CD14-positive monocyte (primary cell): Measurements from ENCODE around the gene LRRC3. TPM values are rescaled to one million over a fixed set of nuclear protein-coding genes. Genes with fewer than 3 reads are reported as not detected.

Experiments used
- DNase-seq, 3 donors: peaks; one replicate each; pipeline ENCODE4 v3.0.0-alpha.2; 2011 to 2022
- H2AFZ ChIP-seq: 2 replicates; pipeline ENCODE4 v1.6.0; 2012; ENCODE audit warnings: mild to moderate bottlenecking, low read depth, low read length, inconsistent platforms; ENCODE audit not compliant: insufficient read depth, poor library complexity, severe bottlenecking
- H3K27ac ChIP-seq, 2 donors: 1 replicate in 1 of 2; 2 replicates in 1 of 2; pipeline ENCODE4 v1.5.1; 2012 to 2013; ENCODE audit warnings: low read length in 2 of 2, control low read depth in 1 of 2, inconsistent platforms in 1 of 2, low read depth in 1 of 2, mild to moderate bottlenecking in 1 of 2
- H3K27me3 ChIP-seq, 2 donors: one replicate each; pipeline versions ENCODE4 v1.6.0 to v1.6.1; 2011 to 2013; ENCODE audit warnings: low read length in 2 of 2; ENCODE audit not compliant: control insufficient read depth in 2 of 2, insufficient read depth in 2 of 2
- H3K36me3 ChIP-seq, 2 donors: replicated peaks in 1 of 2; 1 replicate in 1 of 2; 2 replicates in 1 of 2; pipeline versions ENCODE4 v1.5.1 to v1.6.1; 2012 to 2013; ENCODE audit warnings: low read length in 2 of 2, control low read depth in 1 of 2, inconsistent platforms in 1 of 2, mild to moderate bottlenecking in 1 of 2; ENCODE audit not compliant: insufficient read depth in 2 of 2, control insufficient read depth in 1 of 2
- H3K4me1 ChIP-seq, 2 donors: 1 replicate in 1 of 2; 2 replicates in 1 of 2; pipeline versions ENCODE4 v1.5.1 to v1.6.1; 2012 to 2013; ENCODE audit warnings: low read length in 2 of 2, control low read depth in 1 of 2, inconsistent platforms in 1 of 2, mild to moderate bottlenecking in 1 of 2, moderate library complexity in 1 of 2; ENCODE audit not compliant: insufficient read depth in 2 of 2, control insufficient read depth in 1 of 2
- H3K4me2 ChIP-seq: replicated peaks from 2 replicates; pipeline ENCODE3; 2012; ENCODE audit warnings: low read length, moderate library complexity, mild to moderate bottlenecking; ENCODE audit not compliant: poor library complexity, severe bottlenecking; ENCODE audit errors: extremely low read depth
- H3K4me3 ChIP-seq, 3 experiments: fragments of 200-600 bp in 1 of 3; sonication (generic) in 1 of 3; replicated peaks in 1 of 3; 1 replicate in 2 of 3; 2 replicates in 1 of 3; pipeline ENCODE4 v1.5.1; 2011 to 2013; ENCODE audit warnings: low read length in 3 of 3, mild to moderate bottlenecking in 3 of 3, control low read depth in 2 of 3, low read depth in 2 of 3, inconsistent platforms in 1 of 3, moderate library complexity in 1 of 3
- H3K79me2 ChIP-seq: 2 replicates; pipeline ENCODE4 v1.6.0; 2012; ENCODE audit warnings: mild to moderate bottlenecking, control low read depth, inconsistent platforms, low read length, moderate library complexity; ENCODE audit not compliant: insufficient read depth
- H3K9ac ChIP-seq: 2 replicates; pipeline ENCODE4 v1.6.0; 2017; ENCODE audit warnings: low read length, mild to moderate bottlenecking; ENCODE audit not compliant: insufficient read depth, poor library complexity, severe bottlenecking
- H3K9me3 ChIP-seq, 2 donors: replicated peaks in 1 of 2; 1 replicate in 1 of 2; 2 replicates in 1 of 2; pipeline versions ENCODE4 v1.5.1 to v1.6.1; 2012 to 2013; ENCODE audit warnings: low read length in 2 of 2, control low read depth in 1 of 2; ENCODE audit not compliant: control insufficient read depth in 1 of 2, insufficient read depth in 1 of 2
- H4K20me1 ChIP-seq: 2 replicates; pipeline ENCODE4 v1.6.0; 2012; ENCODE audit warnings: mild to moderate bottlenecking, low read length, control low read depth, moderate library complexity; ENCODE audit not compliant: insufficient read depth
- H3K27ac Mint-ChIP-seq, 7 donors: one replicate each; pipeline ENCODE4 v1.8.0; 2020; ENCODE audit warnings: mild to moderate bottlenecking in 7 of 7, mixed read lengths in 7 of 7, moderate library complexity in 6 of 7, inconsistent platforms in 2 of 7
- H3K27me3 Mint-ChIP-seq, 3 donors: one replicate each; pipeline ENCODE4 v1.8.0; 2021 to 2022; ENCODE audit warnings: low read depth in 3 of 3, mild to moderate bottlenecking in 3 of 3, mixed read lengths in 3 of 3, moderate library complexity in 3 of 3, inconsistent platforms in 1 of 3
- H3K36me3 Mint-ChIP-seq, 2 donors: one replicate each; pipeline ENCODE4 v1.8.0; 2020; ENCODE audit warnings: mixed read lengths in 2 of 2, inconsistent platforms in 1 of 2, mild to moderate bottlenecking in 1 of 2
- H3K4me1 Mint-ChIP-seq: one replicate; pipeline ENCODE4 v1.8.0; 2020; ENCODE audit warnings: mild to moderate bottlenecking, mixed read lengths
- H3K4me3 Mint-ChIP-seq, 2 donors: one replicate each; pipeline ENCODE4 v1.8.0; 2020; ENCODE audit warnings: mild to moderate bottlenecking in 2 of 2, mixed read lengths in 2 of 2, moderate library complexity in 1 of 2
- H3K9me3 Mint-ChIP-seq, 7 donors: one replicate each; pipeline ENCODE4 v1.8.0; 2020 to 2022; ENCODE audit warnings: mixed read lengths in 7 of 7, mild to moderate bottlenecking in 6 of 7, moderate library complexity in 6 of 7, inconsistent platforms in 2 of 7
- WGBS: methylation state at CpG from one replicate; pipeline ENCODE4 v1.1.5; 2013; ENCODE audit warnings: missing lambda C conversion rate; ENCODE audit not compliant: insufficient coverage; 5-methylcytosine and 5-hydroxymethylcytosine counted together
- intact Hi-C, 2 donors: fragments of 100-400 bp; cut with micrococcal nuclease; formaldehyde crosslinking; loops; one replicate each; pipeline versions ENCODE4 v1.15.0 to v1.15.1; 2023
- polyA plus RNA-seq, 3 donors: library from polyadenylated mRNA; depleted of rRNA in 1 of 3; unstranded in 2 of 3; stranded (reverse) in 1 of 3; fragments of 300-500 nt in 2 of 3; fragments of >200 nt in 1 of 3; fragmentation: Illumina TruSeq in 2 of 3; gene quantifications; 1 replicate in 2 of 3; 2 replicates in 1 of 3; pipeline ENCODE4 v1.2.3, GENCODE V29; 2012 to 2021
- TF ChIP-seq, protein P1 (sequence below): fragments of 200-600 bp; IDR thresholded peaks from one replicate; pipeline ENCODE4 v1.8.0; 2022; ENCODE audit warnings: antibody characterized with exemption, mild to moderate bottlenecking

LRRC3 gene
- polyA plus RNA-seq, 3 donors, result 0.30 to 0.59 (median 0.41) TPM

DNA sequence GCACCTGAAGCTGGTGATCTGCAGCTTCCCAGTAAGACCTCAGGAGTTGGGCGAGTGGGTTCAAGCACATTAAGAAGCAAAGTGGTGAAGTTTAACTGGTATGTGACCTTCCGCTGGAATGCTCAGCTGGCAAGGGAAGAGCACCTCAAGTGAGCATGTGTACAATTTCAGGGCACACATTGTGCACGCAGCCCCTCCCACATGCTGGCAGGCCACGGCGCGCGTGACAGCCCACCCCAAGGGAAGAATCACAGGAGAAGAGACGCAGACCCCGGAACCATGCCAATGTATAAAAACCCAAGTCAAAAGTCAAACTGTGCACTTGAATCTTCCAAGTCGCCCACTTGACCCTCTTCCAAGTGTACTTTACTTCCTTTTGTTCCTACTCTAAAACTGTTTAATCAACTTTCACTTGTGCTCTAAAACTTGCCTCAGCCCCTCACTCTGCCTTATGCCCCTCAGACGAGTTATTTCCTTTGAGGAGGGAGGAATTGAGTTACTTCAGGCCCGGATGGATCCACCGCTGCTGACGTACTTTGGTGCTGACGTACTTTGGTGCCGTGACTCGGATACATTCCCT, 20.0 kb downstream of the LRRC3 start:
- no peak overlapping the region for H3K4me2 ChIP-seq
- no peak overlapping the region for H3K4me3 ChIP-seq
- no peaks in the 10 kb centered on the region for H3K36me3 ChIP-seq
- H3K9ac ChIP-seq, result no peak overlapping the region
- intact Hi-C loops, result no loop called here
- Mint-ChIP-seq H3K27me3 (peaks cover 0 to 2% (median 2%) of the 10 kb centered on the region in 3 donors), H3K4me3 (no peak overlapping the region), H3K9me3 (no peaks in the 10 kb centered on the region), H3K4me1 (no peaks in the 10 kb centered on the region), H3K36me3 (no peaks in the 10 kb centered on the region), H3K27ac (no peak overlapping the region)
- H2AFZ ChIP-seq, result no peak overlapping the region
- WGBS, result 97% methylated on average over 12 of the region's 17 CpGs
- TF ChIP-seq, protein P1, sequence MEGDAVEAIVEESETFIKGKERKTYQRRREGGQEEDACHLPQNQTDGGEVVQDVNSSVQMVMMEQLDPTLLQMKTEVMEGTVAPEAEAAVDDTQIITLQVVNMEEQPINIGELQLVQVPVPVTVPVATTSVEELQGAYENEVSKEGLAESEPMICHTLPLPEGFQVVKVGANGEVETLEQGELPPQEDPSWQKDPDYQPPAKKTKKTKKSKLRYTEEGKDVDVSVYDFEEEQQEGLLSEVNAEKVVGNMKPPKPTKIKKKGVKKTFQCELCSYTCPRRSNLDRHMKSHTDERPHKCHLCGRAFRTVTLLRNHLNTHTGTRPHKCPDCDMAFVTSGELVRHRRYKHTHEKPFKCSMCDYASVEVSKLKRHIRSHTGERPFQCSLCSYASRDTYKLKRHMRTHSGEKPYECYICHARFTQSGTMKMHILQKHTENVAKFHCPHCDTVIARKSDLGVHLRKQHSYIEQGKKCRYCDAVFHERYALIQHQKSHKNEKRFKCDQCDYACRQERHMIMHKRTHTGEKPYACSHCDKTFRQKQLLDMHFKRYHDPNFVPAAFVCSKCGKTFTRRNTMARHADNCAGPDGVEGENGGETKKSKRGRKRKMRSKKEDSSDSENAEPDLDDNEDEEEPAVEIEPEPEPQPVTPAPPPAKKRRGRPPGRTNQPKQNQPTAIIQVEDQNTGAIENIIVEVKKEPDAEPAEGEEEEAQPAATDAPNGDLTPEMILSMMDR, result no peak
- H3K4me1 ChIP-seq, result no peaks in the 10 kb centered on the region
- H4K20me1 ChIP-seq, result no peaks in the 10 kb centered on the region
- H3K27me3 ChIP-seq, result no peaks in the 10 kb centered on the region
- no peak overlapping the region for H3K27ac ChIP-seq
- DNase-seq, result no peak
- H3K79me2 ChIP-seq, result no peaks in the 10 kb centered on the region
- H3K9me3 ChIP-seq, result no peaks in the 10 kb centered on the region

DNA sequence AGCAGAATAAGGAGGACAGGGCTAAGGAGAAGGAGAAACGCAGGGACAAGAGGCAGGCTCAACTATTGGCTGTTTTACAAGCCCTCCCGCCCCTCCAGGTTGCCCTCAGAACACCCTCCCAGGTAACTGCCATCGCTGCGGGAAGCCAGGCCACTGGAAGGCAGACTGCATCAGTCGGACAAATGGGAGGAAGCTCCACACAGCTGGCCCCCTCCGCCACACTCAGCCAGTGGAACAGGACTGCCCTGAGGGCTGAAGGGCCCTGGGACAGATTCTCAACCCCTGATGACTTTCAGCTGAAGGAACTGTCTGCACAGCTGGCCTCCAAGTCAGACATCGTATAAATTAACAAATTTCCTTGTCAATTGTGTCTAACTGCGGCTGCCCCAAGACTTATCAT, 21.8 kb downstream of the LRRC3 start:
- 83% methylated on average over 5 of the region's 8 CpGs for WGBS
- H3K9ac ChIP-seq, result no peak overlapping the region
- no peaks in the 10 kb centered on the region for H3K9me3 ChIP-seq
- no peak overlapping the region for H3K4me3 Mint-ChIP-seq
- no peaks in the 10 kb centered on the region for H3K79me2 ChIP-seq
- no peaks in the 10 kb centered on the region for H3K4me1 ChIP-seq
- no peaks in the 10 kb centered on the region for H3K36me3 Mint-ChIP-seq
- no peaks in the 10 kb centered on the region for H3K27me3 Mint-ChIP-seq
- intact Hi-C loops, result no loop called here
- no peak for DNase-seq
- no peak overlapping the region for H3K4me3 ChIP-seq
- TF ChIP-seq, protein P1, result no peak
- H3K27me3 ChIP-seq, result no peaks in the 10 kb centered on the region
- H3K36me3 ChIP-seq, result no peaks in the 10 kb centered on the region
- H3K27ac Mint-ChIP-seq, result no peak overlapping the region
- no peak overlapping the region for H3K27ac ChIP-seq
- no peaks in the 10 kb centered on the region for H3K9me3 Mint-ChIP-seq
- H3K4me2 ChIP-seq, result no peak overlapping the region
- H3K4me1 Mint-ChIP-seq, result no peaks in the 10 kb centered on the region
- H4K20me1 ChIP-seq, result no peaks in the 10 kb centered on the region
- H2AFZ ChIP-seq, result no peak overlapping the region
